GM18499 (cell line): ENCODE results near the gene DGCR8.

Source experiments
- ATAC-seq: cut with Tn5 transposase; IDR thresholded peaks from one replicate; pipeline ENCODE4 v1.9.1; 2021; ENCODE audit warnings: moderate number of reproducible peaks; ENCODE audit not compliant: insufficient read depth, unreplicated experiment

DGCR8 gene

GRCh38 chr22:20089226-20089976 is 9.4 kb downstream of the DGCR8 start:
- no peak for ATAC-seq

DNA sequence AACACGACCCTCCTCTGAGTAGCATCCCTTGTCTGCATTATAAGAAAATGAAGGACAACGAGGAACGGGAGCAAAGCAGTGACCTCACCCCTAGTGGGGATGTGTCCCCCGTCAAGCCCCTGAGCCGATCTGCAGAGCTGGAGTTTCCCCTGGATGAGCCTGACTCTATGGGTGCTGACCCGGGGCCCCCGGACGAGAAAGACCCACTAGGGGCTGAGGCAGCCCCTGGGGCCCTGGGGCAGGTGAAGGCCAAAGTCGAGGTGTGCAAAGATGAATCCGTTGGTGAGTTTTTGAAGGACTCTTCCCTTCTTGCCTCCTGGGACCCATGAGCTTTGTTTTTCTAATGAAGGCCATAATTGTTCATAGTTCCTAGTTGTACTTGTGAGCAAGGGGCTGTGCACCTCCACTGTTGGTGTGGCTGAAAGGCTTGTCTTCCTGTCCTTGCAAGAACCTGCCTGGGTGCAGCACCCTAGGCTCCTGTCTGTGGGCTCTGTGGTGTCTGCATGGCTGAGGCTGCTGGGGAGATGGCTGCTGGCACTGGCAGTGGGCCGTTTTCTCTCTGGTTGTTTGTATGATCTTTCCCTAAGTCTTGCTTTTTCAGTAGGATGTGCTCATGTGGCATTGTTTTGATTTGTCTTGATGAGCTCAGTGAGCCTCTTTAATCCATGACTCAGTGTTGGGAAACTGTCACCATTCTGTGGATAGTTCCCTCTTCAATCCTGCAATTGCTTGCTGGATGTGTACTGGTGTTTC is 10.1 kb downstream of the DGCR8 start:
- ATAC-seq: no peak

DNA sequence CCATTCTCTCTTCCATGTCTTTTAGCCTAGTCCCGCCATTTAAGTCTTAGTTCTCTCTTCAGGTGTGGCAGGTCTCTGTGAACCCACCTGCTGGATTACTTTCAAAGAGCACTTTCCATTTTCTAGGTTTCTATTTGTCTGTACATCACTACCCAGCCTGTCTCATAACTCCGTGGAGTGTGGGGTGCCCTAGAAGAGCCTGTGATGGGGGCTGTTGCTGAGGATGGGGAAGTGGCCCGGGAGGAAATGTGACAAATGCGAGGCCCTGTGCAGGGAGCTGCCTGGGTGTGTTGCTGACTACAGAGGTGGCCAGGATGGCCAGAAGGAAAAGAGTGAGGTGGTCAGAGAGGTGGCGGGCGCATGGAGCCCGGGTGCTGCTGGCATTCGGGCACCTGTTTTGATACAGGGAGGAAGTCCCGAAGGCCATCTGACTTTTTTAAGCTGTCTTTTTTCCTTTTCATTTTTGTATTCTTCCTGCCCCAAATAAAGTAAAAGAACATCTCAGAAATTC is 10.7 kb downstream of the DGCR8 start:
- no peak for ATAC-seq

GRCh38 chr22:20091690-20092476 is 11.8 kb downstream of the DGCR8 start:
- ATAC-seq: no peak

GRCh38 chr22:20092477-20092854 is 12.4 kb downstream of the DGCR8 start:
- no peak for ATAC-seq

DNA sequence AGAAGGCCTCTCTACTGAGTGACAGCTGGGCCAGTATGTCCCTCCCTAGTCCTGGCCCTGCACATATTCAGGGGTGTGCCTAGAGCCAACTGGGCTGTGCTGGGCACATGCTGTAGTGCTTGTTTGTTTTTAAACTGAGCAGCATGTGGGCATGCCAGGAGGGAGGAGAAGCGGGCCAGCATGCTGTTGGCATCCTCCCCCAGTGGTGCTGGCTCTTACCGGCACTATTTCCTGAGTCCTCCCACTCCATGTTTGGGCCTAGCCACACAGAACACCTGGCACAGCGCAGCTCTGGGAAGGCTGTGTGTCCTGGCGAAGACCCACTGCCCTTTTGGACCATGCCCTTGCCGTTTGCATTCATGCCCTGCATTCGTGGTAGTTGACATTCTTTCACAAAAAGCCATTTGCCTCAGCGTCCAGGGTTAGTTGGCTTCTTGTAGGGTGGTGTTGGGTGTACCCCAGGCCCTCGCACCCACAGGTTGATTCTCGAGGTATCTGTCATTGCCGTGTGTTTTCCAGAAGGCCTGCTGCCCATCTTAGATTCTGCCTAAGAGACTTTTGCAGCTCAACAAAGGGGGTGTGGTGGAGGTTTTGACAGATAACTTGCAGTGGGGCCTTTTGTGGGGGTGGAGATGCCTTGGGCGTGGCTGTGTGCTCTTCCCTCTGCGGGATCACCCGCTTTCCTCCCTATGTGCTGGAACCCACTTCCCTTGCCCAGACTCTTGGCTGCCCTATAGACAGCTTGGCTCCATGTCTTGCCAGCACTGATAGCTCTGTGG is 13.6 kb downstream of the DGCR8 start:
- ATAC-seq: no peak

DNA sequence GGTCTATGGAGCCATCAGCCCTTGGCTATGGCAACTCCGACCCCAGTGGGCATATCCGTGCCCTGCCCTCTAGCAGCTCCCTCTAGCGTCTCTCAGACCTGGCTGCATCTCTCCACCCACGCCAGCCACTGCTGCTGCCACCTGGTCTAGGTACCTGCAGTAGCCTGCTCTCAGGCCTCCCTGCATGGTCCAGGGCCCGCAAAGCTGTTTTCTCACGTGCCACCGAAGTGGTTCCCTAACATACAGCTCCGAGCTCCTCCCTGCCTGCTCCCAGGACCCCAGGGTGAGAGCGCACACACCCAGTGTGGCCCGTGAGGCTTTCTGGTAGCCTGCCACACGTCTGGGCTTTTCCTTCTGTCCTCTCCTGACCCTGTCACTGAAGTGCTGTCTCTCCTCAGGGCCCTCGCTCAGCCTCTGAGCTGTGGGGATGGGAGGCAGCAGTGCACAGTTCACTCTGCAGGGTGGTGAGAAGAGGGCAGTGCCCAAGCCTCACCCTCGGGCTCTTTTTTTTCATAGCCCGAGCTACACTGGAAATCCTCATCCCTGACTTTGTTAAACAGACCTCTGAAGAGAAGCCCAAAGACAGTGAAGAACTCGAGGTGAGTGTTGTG is 14.3 kb downstream of the DGCR8 start:
- no peak for ATAC-seq

- no peak for ATAC-seq
Measured at GRCh38 chr22:20095521-20095920, 15.5 kb downstream of the DGCR8 start.

- ATAC-seq: no peak
Measured at GRCh38 chr22:20096574-20097420, 16.8 kb downstream of the DGCR8 start.

- no peak for ATAC-seq
Measured at GRCh38 chr22:20099099-20099711, 19.2 kb downstream of the DGCR8 start.

DNA sequence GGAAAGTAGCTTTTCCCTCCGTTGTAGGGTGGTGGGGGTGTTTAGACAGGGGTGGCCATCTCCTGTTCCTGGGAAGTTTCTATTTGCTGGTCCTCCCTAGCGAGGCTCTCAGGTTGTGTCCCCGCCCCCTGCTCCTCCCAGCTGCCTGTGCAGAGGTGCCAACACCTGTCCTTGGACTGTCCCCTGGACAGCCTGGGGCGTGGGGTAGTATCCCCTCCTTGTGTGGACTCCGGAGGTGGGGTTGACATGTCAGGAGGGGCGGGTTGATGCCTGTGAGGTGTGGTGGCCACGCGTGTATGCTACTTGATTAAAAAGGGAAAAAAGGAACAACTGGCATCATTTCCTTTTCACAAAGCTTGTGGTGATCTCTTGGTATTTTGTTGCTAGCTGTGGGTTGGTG is 21.6 kb downstream of the DGCR8 start:
- no peak for ATAC-seq

- no peak for ATAC-seq
Measured at GRCh38 chr22:20102203-20102780, 22.3 kb downstream of the DGCR8 start.

DNA sequence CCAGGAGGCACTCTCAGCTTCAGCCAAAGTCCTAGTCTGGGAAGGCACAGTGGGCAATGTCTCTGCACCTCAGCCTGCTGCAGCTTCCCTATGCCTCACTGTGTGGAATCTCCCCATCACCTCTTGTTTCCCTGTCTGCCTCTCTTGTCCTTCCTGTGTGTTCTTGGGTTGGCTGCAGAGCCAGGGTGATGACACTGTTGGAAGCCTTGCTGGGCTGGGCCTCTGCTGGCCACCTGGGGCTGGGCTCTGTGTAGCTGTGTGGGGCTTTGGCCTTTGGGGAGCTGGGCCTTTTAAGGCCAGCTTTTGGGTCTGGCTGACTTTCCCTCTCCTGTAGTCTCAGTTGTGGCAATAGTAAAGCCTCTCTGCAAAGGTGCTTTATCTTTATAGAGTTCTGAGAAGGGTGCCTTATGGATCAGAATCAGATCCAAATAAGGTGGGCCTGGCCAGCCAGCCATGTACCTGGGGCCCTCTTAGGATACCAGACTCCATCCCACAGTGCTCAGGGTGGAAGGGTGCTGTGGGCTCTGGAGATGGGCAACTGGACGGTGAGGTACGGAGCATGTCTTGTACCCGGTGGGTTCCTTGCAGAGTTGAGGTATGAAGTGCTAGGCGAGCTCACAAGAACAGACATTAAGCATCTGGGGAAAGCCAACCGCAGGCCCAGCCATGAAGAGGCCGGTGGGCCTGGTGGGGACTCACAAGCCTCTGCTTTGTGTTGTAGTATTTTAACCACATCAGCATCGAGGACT is 25.6 kb downstream of the DGCR8 start:
- ATAC-seq: no peak

DNA sequence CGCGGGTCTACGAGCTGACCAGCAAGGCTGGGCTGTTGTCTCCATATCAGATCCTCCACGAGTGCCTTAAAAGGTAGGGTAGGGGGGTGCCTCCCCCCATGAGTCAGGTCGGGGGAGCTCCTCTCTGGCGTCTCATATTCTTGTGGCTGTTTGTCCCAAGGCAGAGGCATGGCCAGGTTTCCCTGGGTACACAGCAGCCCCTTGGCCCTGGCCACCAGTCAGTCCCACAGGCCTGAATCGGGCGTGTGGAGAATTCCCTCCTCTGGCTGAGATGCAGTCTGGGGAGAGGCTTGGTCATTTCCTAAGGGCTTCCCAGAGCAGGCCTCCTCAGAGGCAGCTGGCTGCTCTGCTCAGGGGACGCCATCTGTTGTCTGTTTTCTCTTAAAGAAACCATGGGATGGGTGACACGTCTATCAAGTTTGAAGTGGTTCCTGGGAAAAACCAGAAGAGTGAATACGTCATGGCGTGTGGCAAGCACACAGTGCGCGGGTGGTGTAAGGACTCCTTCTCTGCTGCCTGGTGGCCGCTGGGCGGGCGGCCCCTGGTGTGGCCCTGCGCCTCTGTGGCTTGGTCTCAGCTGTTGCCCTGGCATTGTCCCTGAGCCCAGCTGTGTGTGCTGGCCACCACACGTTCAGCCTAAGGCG is 26.3 kb downstream of the DGCR8 start:
- ATAC-seq: no peak

DNA sequence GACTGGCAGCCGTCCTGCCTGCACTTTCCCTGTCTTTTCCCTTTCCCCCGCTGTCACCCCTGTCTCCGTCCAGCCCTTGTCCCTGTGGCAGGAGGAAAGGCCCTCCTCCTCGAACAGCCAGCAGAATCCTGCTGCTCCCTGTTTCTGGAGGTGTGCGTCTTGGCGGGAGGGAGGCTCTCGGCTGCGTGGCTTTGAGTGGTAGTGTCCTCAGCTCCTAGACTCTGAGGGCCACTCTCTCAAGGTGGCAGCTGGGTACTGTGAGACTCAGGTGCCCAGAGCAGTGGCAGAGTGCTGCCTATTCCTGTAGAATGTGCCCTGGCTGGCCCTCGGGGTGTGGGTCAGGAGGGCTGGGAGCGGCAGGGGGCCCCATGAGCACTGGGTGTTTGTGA is 26.8 kb downstream of the DGCR8 start:
- ATAC-seq: no peak

DNA sequence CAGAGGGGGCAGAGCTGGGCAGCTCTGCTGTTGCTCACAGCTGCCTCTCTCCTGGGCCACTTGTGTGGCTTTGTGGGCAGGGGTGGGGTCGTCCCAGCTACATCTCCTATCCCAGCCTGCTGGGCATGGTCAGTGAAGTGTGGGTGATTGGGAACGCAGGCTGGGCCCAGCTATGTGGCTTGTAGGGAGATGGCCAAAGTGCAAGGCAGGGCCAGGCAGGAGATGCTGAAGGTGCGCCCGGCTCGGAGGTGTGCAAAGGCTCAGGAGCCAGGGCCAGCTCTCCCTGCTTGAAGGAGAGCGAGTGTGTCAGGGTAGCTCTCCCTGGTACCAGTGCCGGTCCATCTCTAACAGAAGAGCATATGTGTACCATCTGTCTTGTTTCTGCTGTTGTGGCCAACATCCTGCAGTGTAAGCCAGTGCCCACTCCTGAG is 27.4 kb downstream of the DGCR8 start:
- no peak for ATAC-seq
